Fibroblast of the aortic adventitia (primary cell): ENCODE data around the gene TRAF3. TPM values are rescaled to one million over a fixed set of nuclear protein-coding genes. Genes with fewer than 3 reads are reported as not detected.

Source experiments
- DNase-seq: peaks from one replicate; pipeline ENCODE4 v3.0.0-alpha.2; 2010; ENCODE audit warnings: low read depth
- H3K4me3 ChIP-seq: 2 replicates; pipeline ENCODE4 v1.5.1; 2011; ENCODE audit warnings: low read depth, mild to moderate bottlenecking, control low read depth, low read length, moderate library complexity
- CTCF ChIP-seq: IDR thresholded peaks from 2 replicates; pipeline ENCODE4 v1.5.1; 2011; ENCODE audit warnings: mild to moderate bottlenecking, low read length, control low read depth, inconsistent platforms; ENCODE audit not compliant: insufficient read depth
- total RNA-seq: library from RNA; depleted of rRNA; stranded (reverse); fragments of >200 nt; gene quantifications from 2 replicates; pipeline ENCODE4 v1.2.3, GENCODE V29; 2012; ENCODE audit warnings: low replicate concordance

Gene TRAF3
- total RNA-seq, 1 donor: 19.3 TPM

GRCh38 chr14:102911991-102912761 lies 134.9 kb downstream of the TRAF3 start:
- H3K4me3 ChIP-seq: no peak overlapping the region
- no peak for DNase-seq
- TF ChIP-seq CTCF: no peak

- H3K4me3 ChIP-seq: no peak overlapping the region
- no peak for TF ChIP-seq CTCF
- DNase-seq: no peak
These were observed 136.3 kb downstream of the TRAF3 start for GRCh38 chr14:102913341-102914211.

- H3K4me3 ChIP-seq: no peak overlapping the region
- no peak for TF ChIP-seq CTCF
- DNase-seq: no peak
These were observed 137.4 kb downstream of the TRAF3 start for GRCh38 chr14:102914474-102915291.

- DNase-seq: no peak
- no peak for TF ChIP-seq CTCF
- H3K4me3 ChIP-seq: no peak overlapping the region
These were observed 138.3 kb downstream of the TRAF3 start for GRCh38 chr14:102915292-102916110.

GRCh38 chr14:102916347-102917055 lies 139.3 kb downstream of the TRAF3 start:
- DNase-seq: no peak
- no peak for TF ChIP-seq CTCF
- H3K4me3 ChIP-seq: no peak overlapping the region
